Caco-2 (cell line): ENCODE data around the gene GNB1. TPM values are rescaled to one million over a fixed set of nuclear protein-coding genes. Genes with fewer than 3 reads are reported as not detected.

Experiments used
- BruUV-seq: library from RNA; stranded (reverse); fragments of 400-500 nt; replicated peaks from 2 replicates; lab custom pipeline; 2021; lab: Mats Ljungman, UMichigan
- CTCF ChIA-PET: fragments of 300-600 bp; sonication (Branson Sonifier 250); formaldehyde crosslinking; loops from one replicate; lab custom pipeline; 2022; ENCODE audit warnings: antibody characterized with exemption; lab: Charles Lee
- POLR2A ChIA-PET: fragments of 300-600 bp; sonication (Branson Sonifier 250); formaldehyde crosslinking; loops from one replicate; lab custom pipeline; 2022; ENCODE audit warnings: antibody characterized with exemption; lab: Charles Lee
- DNase-seq, 2 experiments: peaks; one replicate each; pipeline versions ENCODE4 v3.0.0 to v3.0.0-alpha.2; 2020 to 2022
- H3K27me3 ChIP-seq: replicated peaks from 2 replicates; pipeline ENCODE4 v1.6.0; 2011; ENCODE audit warnings: low read length; ENCODE audit not compliant: control insufficient read depth, insufficient read depth
- H3K36me3 ChIP-seq: 2 replicates; pipeline ENCODE4 v1.5.1; 2011; ENCODE audit warnings: low read length; ENCODE audit not compliant: control insufficient read depth, insufficient read depth
- H3K4me1 ChIP-seq: fragments of 250-450 bp; sonication (Bioruptor Pico); 2 replicates; pipeline ENCODE4 v1.5.1; 2020; ENCODE audit warnings: mild to moderate bottlenecking
- H3K4me3 ChIP-seq: 2 replicates; pipeline ENCODE4 v1.5.1; 2011; ENCODE audit warnings: low read depth, mild to moderate bottlenecking, control low read depth, low read length
- H3K9me3 ChIP-seq: fragments of 250-450 bp; sonication (Bioruptor Pico); 2 replicates; pipeline ENCODE4 v1.5.1; 2020; ENCODE audit warnings: mild to moderate bottlenecking, moderate library complexity
- H3K27ac Mint-ChIP-seq: one replicate; pipeline ENCODE4 v1.8.0; 2022; ENCODE audit warnings: mixed read lengths; ENCODE audit not compliant: unreplicated experiment
- H3K27me3 Mint-ChIP-seq: one replicate; pipeline ENCODE4 v1.8.0; 2022; ENCODE audit warnings: mixed read lengths; ENCODE audit not compliant: insufficient read depth, unreplicated experiment
- H3K36me3 Mint-ChIP-seq: one replicate; pipeline ENCODE4 v1.8.0; 2022; ENCODE audit warnings: mild to moderate bottlenecking, mixed read lengths; ENCODE audit not compliant: insufficient read depth, unreplicated experiment
- H3K4me1 Mint-ChIP-seq: one replicate; pipeline ENCODE4 v1.8.0; 2022; ENCODE audit warnings: low read depth, mixed read lengths; ENCODE audit not compliant: unreplicated experiment
- H3K4me3 Mint-ChIP-seq: one replicate; pipeline ENCODE4 v1.8.0; 2022; ENCODE audit warnings: mild to moderate bottlenecking, moderate library complexity, mixed read lengths; ENCODE audit not compliant: unreplicated experiment
- H3K9me3 Mint-ChIP-seq: one replicate; pipeline ENCODE4 v1.8.0; 2022; ENCODE audit warnings: mixed read lengths; ENCODE audit not compliant: unreplicated experiment
- intact Hi-C: fragments of 100-400 bp; cut with micrococcal nuclease; formaldehyde crosslinking; loops from one replicate; pipeline ENCODE4 v1.10.0; 2022; ENCODE audit not compliant: unreplicated experiment
- total RNA-seq: library from RNA; stranded (reverse); gene quantifications from 2 replicates; pipeline ENCODE4 v1.2.3, GENCODE V29; 2022
- TF ChIP-seq, protein P1 (sequence below), 2 experiments: fragments of 200-600 bp in 1 of 2; IDR thresholded peaks; 1 replicate in 1 of 2; 2 replicates in 1 of 2; pipeline versions ENCODE4 v1.5.1 to v1.8.0; 2011 to 2022; ENCODE audit warnings: antibody characterized with exemption in 1 of 2, control low read depth in 1 of 2, inconsistent platforms in 1 of 2, low read depth in 1 of 2, low read length in 1 of 2, mild to moderate bottlenecking in 1 of 2, moderate library complexity in 1 of 2; ENCODE audit not compliant: insufficient read depth in 1 of 2, severe bottlenecking in 1 of 2, unreplicated experiment in 1 of 2

Gene GNB1
- total RNA-seq, 1 experiment from 2014 or later, result 301 TPM

DNA sequence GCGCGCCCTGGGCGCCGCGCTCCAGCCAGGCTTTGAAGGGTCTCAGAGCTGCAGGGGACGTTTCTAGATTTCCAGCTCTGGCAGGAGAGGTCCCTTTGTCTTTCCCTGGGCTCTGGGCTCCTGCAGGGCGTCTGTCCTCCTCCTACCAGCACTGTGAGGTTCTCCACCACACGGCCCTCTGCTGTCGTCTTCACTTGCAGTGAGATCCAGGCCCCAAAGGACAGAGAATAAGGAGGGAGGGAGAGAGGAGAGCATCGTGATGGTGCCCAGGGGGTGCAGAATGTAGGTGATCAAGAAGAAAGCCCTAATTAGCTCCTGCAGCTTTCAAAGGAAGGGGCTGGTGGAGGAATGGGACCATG, 4.2 kb upstream of the GNB1 start:
- no peak overlapping the region for H3K4me3 ChIP-seq
- peak overlapping the region; percentile 45 for H3K27ac Mint-ChIP-seq
- no TSS peak for BruUV-seq
- peaks cover 48% of the 10 kb centered on the region for H3K4me1 ChIP-seq
- DNase-seq, result no peak
- H3K9me3 Mint-ChIP-seq, result no peaks in the 10 kb centered on the region
- no peaks in the 10 kb centered on the region for H3K27me3 ChIP-seq
- intact Hi-C loops, result no loop called here
- ChIA-PET CTCF (interaction anchor here (0.6 to 1.4 kb wide), 2 partner anchors 11 to 36 kb away, joined by 3 to 5 read pairs; no protein-coding TSS in a partner anchor), POLR2A (no interaction called here)
- no peaks in the 10 kb centered on the region for H3K9me3 ChIP-seq
- H3K4me3 Mint-ChIP-seq, result no peak overlapping the region
- H3K27me3 Mint-ChIP-seq, result no peaks in the 10 kb centered on the region
- H3K36me3 ChIP-seq, result no peaks in the 10 kb centered on the region
- no peaks in the 10 kb centered on the region for H3K4me1 Mint-ChIP-seq
- peaks cover 18% of the 10 kb centered on the region for H3K36me3 Mint-ChIP-seq
- TF ChIP-seq, protein P1, sequence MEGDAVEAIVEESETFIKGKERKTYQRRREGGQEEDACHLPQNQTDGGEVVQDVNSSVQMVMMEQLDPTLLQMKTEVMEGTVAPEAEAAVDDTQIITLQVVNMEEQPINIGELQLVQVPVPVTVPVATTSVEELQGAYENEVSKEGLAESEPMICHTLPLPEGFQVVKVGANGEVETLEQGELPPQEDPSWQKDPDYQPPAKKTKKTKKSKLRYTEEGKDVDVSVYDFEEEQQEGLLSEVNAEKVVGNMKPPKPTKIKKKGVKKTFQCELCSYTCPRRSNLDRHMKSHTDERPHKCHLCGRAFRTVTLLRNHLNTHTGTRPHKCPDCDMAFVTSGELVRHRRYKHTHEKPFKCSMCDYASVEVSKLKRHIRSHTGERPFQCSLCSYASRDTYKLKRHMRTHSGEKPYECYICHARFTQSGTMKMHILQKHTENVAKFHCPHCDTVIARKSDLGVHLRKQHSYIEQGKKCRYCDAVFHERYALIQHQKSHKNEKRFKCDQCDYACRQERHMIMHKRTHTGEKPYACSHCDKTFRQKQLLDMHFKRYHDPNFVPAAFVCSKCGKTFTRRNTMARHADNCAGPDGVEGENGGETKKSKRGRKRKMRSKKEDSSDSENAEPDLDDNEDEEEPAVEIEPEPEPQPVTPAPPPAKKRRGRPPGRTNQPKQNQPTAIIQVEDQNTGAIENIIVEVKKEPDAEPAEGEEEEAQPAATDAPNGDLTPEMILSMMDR (IDR thresholded peaks at IDR 0.05; ENCODE audit: insufficient read depth in 1 of 2, low read depth in 1 of 2, low read length in 1 of 2, severe bottlenecking in 1 of 2, unreplicated experiment in 1 of 2), result no peak

DNA sequence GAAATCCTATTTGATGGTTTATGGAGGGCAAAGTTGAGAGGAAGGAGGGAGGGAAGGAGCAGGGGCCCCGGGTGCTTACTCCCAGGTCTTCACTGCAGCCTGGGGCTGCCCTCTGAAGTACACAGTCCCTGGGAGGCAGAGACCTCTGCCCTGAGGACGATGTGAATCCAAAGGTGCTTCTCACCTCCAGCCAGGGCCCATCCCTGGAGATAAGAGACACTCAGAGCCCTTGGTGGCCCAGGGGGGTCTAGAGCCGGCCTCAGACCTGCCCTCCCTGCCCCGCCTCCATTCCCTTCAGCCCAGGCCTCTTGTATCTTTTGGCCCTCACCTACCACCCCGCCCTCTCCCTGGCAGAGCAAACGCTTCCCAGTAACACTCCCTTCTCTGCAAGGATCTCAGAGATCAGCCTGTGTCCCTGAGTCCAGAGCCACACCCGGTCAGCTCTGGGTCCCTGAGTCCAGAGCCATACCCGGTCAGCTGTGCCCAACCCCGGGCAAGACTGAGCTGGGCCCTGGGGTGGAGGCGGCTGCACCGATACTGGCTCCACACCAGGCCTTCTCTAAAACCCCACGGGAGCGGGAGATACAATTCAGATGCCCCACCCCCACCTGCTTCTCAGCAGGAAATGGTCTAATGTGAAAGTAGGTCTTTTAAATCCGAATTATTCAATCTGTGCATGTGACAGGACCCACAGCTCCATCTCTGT, 3.6 kb upstream of the GNB1 start:
- Mint-ChIP-seq H3K36me3 (peaks cover 18% of the 10 kb centered on the region), H3K27ac (peak overlapping the region; percentile 45), H3K4me3 (peak overlapping the region; percentile 40), H3K9me3 (no peaks in the 10 kb centered on the region), H3K4me1 (no peaks in the 10 kb centered on the region), H3K27me3 (no peaks in the 10 kb centered on the region)
- TF ChIP-seq, protein P1 (IDR thresholded peaks at IDR 0.05; ENCODE audit: insufficient read depth in 1 of 2, low read depth in 1 of 2, low read length in 1 of 2, severe bottlenecking in 1 of 2, unreplicated experiment in 1 of 2), result no peak
- POLR2A ChIA-PET, result interaction anchor here (0.5 kb wide), 1 partner anchor 146 kb away, joined by 3 read pairs; no protein-coding TSS in a partner anchor
- Histone ChIP-seq H3K9me3 (no peaks in the 10 kb centered on the region), H3K27me3 (no peaks in the 10 kb centered on the region), H3K36me3 (no peaks in the 10 kb centered on the region), H3K4me3 (no peak overlapping the region), H3K4me1 (peaks cover 48% of the 10 kb centered on the region)
- CTCF ChIA-PET, result interaction anchor here (0.6 to 1.4 kb wide), 3 partner anchors 11 to 36 kb away, joined by 3 to 5 read pairs (median 4); no protein-coding TSS in a partner anchor
- peak; percentile 52 to 85 for DNase-seq
- BruUV-seq, result no TSS peak
- intact Hi-C loops, result loop anchor here (1.0 kb wide), 1 partner anchor 12 kb away; no protein-coding TSS in a partner anchor

DNA sequence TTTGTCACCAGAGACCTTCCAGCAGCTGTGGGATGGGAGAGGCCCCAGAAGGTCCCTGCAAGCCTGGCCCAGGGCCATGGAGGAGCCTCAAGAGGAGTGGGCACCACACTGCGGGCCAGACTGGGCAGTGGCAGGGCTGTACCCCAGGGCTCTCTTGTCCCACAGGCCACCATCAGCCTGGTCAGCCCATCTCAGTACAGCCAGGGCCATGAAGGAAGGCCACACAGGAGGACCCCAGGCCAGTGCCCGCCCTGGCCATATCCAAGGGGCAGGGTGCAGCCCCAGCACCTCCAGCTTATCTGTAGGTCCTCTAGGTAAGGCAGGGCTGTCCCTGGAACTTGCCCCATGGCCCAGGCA, 3.1 kb upstream of the GNB1 start:
- Mint-ChIP-seq H3K36me3 (peaks cover 21% of the 10 kb centered on the region), H3K27me3 (no peaks in the 10 kb centered on the region), H3K27ac (peak overlapping the region; percentile 45), H3K9me3 (no peaks in the 10 kb centered on the region), H3K4me3 (peak overlapping the region; percentile 40), H3K4me1 (peaks cover 3% of the 10 kb centered on the region)
- no peaks in the 10 kb centered on the region for H3K36me3 ChIP-seq
- TF ChIP-seq, protein P1 (IDR thresholded peaks at IDR 0.05; ENCODE audit: insufficient read depth in 1 of 2, low read depth in 1 of 2, low read length in 1 of 2, severe bottlenecking in 1 of 2, unreplicated experiment in 1 of 2), result no peak
- H3K27me3 ChIP-seq, result no peaks in the 10 kb centered on the region
- H3K9me3 ChIP-seq, result no peaks in the 10 kb centered on the region
- no TSS peak for BruUV-seq
- intact Hi-C loops, result loop anchor here (1.0 kb wide), 1 partner anchor 12 kb away; no protein-coding TSS in a partner anchor
- H3K4me1 ChIP-seq, result peaks cover 51% of the 10 kb centered on the region
- H3K4me3 ChIP-seq, result no peak overlapping the region
- ChIA-PET POLR2A (interaction anchor here (0.5 kb wide), 1 partner anchor 147 kb away, joined by 3 read pairs; no protein-coding TSS in a partner anchor), CTCF (interaction anchor here (1.0 kb wide), 1 partner anchor 12 kb away, joined by 4 read pairs; no protein-coding TSS in a partner anchor)
- no peak for DNase-seq
